GM21717 (cell line): ENCODE results near the gene ZRSR2.
A peak's percentile ranks its signal among the peaks of the same experiment; 100 is the strongest.

Experiments used
- ATAC-seq: cut with Tn5 transposase; IDR thresholded peaks from one replicate; pipeline ENCODE4 v1.9.1; 2021; ENCODE audit warnings: mild to moderate bottlenecking, moderate library complexity; ENCODE audit not compliant: unreplicated experiment

ZRSR2 gene

GRCh38 chrX:15849555-15849954 lies 59.3 kb downstream of the ZRSR2 start:
- ATAC-seq = no peak

- ATAC-seq = no peak
Observed at GRCh38 chrX:15853586-15854079, 63.3 kb downstream of the ZRSR2 start.

DNA sequence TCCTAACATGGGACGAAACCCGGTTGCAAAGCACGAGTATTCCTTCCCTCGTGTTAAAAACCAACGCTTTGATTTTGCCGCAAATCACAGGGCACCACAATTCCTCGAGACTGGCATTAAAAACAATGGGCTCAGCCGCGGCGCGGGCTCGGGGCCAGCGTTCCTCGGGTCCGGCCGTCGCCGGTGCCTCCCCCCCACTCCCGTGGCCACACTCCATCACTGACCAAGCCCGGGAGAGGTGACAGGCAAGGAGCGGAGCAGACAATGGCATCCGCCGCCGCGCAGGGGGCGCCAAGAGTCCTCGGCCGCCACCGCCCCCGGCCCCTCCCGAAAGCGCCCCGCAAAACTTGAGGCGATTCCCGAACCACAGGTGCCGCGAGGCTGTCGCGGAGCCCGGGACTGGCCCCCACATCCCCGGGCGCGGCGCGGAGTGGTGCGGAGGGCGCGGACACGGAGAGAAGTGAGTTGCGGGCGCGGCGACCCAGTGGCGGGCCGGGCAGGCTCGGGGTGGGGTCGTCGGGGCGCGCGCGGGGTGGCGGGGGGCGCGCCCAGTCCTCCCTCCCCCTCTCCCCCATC lies 63.9 kb downstream of the ZRSR2 start:
- ATAC-seq = peak; percentile 41

DNA sequence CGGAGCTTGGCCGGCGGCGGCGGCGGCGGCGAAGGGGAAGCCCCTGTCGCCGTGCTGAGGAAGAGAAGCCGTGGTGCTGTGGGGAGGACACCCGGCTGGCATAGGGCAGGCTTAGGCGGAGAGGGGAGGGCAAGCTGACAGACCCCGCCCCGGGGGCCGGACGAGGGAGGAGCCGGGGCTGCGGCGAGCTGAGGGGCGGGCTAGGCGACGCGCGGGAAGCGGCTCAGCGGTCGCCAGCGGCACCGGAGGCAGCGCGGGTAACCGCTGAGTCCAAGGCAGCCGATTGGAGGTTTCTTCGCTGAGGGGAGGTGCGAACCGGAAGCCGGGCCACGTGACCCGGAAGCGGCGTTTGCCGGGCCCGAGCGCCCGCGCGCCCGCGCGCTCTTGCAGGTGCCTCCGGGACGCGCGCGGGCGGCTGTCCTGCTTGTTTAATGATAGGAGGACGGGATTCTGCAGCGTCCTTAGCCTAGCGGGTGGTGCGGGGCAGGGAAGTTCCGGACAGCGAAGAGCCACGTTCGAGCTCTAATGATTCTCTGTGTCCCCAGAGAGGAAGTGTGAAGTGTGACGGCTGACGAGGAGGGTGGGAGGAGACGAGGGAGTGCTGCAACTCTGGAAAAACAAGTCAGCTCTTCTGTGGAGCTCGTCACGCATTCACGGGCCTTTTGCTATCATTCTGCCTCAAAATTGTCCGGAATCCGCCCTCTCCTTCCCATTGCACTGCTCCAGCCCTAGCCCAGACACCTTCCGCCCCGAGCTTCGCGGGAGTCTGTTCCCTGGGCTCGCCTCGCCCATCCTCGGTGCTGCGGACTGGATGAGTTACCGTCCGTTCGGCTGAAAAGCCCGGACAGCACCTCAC lies 64.7 kb downstream of the ZRSR2 start, which contains the start of gene AP1S2:
TSS of gene AP1S2 (minus strand) at position 102 of the 856 bp plus-strand sequence. CDS start 2,289 bp downstream, outside the sequence.
- peak; percentile 94 for ATAC-seq

DNA sequence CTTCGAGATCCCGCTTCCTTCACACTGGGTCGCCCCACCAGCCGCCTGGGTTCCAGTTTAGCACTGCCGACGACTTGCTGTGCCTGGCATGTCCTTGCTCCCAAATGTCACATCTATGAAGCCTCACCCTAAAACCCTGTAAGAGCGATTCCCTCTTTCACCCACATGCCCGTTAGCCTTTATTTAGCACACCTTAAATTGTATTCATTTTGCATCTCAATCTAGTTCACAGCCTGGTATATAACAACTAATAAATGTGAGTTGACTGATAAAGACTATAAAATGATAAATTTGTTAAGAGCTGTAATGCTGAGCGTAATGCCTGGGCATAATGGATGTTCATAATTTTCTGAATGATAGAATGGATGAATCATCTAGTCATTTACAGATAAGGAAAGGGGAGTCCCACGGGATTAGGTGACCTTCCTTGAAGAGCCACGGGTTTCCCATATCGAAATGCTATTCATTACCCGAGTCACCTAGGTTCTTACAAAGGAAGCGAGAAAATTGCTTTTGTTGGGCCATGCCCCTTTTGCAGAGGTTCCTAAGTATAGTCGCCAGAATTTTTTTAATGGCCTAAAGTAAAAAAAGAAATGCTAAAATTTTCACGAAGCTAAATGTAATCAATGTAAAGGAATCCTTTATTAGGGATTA lies 65.4 kb downstream of the ZRSR2 start:
- no peak for ATAC-seq

GRCh38 chrX:15856222-15856587 lies 65.9 kb downstream of the ZRSR2 start:
- ATAC-seq = no peak

GRCh38 chrX:15856636-15857035 lies 66.4 kb downstream of the ZRSR2 start:
- ATAC-seq = no peak

GRCh38 chrX:15858051-15858450 lies 67.8 kb downstream of the ZRSR2 start:
- no peak for ATAC-seq

GRCh38 chrX:15860921-15861320 lies 70.6 kb downstream of the ZRSR2 start:
- no peak for ATAC-seq

GRCh38 chrX:15864023-15864422 lies 73.7 kb downstream of the ZRSR2 start:
- ATAC-seq = no peak

- ATAC-seq = no peak
Observed at GRCh38 chrX:15864629-15865028, 74.3 kb downstream of the ZRSR2 start.

- no peak for ATAC-seq
Observed at GRCh38 chrX:15866147-15866546, 75.9 kb downstream of the ZRSR2 start.

DNA sequence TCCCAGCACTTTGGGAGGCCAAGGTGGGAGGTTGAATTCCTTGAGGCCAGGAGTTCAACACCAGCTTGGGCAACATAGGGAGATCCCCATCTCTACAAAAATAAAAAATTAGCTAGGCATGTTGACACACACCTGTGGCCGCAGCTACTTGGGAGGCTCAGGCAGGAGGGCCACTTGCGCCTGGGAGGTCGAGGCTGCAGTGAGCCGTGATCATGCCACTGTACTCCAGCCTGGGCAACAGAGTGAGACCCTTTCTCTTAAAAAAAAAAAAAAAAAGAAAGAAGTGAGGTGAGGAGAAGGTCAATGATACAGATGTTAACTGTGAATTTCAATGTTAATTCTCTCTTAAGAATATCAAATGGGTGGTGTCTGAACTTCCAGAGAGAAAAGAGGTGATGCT lies 79.4 kb downstream of the ZRSR2 start:
- ATAC-seq = no peak

- ATAC-seq = no peak
Observed at GRCh38 chrX:15870310-15870709, 80.0 kb downstream of the ZRSR2 start.
